Measurements from ENCODE around the gene SLC4A8. TPM values are rescaled to one million over a fixed set of nuclear protein-coding genes. Genes with fewer than 3 reads are reported as not detected.

Gene SLC4A8
- total RNA-seq, 2 donors from 2014 or later: 0.50 to 10.5 TPM

DNA sequence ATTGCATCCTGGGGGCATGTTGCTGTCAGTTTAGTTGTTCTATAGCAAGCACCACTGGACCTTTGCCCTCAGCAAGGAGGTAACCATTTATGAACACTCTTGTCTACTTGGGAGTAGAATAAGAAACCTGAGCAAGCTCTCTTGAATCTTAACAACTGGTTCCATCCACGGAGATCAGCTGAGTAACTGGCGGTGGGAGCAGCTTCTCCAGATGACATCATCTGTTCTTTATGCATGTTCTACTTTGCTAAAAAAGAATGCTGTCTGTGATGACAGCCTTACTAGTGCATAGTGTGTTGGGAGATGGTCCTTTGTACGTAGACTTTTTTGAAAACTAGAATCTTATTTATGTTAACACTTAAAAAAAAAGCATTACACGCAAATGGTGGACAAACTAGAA, 17.7 kb downstream of the SLC4A8 start:
- H3K36me3 ChIP-seq: no peaks in the 10 kb centered on the region
- no peak overlapping the region for H3K4me3 ChIP-seq
- H3K27me3 ChIP-seq (replicated peaks; ENCODE audit: insufficient read depth): no peaks in the 10 kb centered on the region
- no peak overlapping the region for H3K27ac ChIP-seq
- no peaks in the 10 kb centered on the region for H3K9me3 ChIP-seq
- TF ChIP-seq, protein P1, sequence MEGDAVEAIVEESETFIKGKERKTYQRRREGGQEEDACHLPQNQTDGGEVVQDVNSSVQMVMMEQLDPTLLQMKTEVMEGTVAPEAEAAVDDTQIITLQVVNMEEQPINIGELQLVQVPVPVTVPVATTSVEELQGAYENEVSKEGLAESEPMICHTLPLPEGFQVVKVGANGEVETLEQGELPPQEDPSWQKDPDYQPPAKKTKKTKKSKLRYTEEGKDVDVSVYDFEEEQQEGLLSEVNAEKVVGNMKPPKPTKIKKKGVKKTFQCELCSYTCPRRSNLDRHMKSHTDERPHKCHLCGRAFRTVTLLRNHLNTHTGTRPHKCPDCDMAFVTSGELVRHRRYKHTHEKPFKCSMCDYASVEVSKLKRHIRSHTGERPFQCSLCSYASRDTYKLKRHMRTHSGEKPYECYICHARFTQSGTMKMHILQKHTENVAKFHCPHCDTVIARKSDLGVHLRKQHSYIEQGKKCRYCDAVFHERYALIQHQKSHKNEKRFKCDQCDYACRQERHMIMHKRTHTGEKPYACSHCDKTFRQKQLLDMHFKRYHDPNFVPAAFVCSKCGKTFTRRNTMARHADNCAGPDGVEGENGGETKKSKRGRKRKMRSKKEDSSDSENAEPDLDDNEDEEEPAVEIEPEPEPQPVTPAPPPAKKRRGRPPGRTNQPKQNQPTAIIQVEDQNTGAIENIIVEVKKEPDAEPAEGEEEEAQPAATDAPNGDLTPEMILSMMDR (IDR thresholded peaks at IDR 0.05): no peak
- TF ChIP-seq POLR2AphosphoS5 (IDR thresholded peaks at IDR 0.05) (no peak), POLR2A (IDR thresholded peaks at IDR 0.05) (no peak)
- 57% methylated on average over 4 of the region's 4 CpGs for WGBS
- no peak for DNase-seq (ENCODE audit: low spot score)
- intact Hi-C loops (cut with DNase I): no loop called here
- H3K4me1 ChIP-seq (replicated peaks): no peaks in the 10 kb centered on the region

DNA sequence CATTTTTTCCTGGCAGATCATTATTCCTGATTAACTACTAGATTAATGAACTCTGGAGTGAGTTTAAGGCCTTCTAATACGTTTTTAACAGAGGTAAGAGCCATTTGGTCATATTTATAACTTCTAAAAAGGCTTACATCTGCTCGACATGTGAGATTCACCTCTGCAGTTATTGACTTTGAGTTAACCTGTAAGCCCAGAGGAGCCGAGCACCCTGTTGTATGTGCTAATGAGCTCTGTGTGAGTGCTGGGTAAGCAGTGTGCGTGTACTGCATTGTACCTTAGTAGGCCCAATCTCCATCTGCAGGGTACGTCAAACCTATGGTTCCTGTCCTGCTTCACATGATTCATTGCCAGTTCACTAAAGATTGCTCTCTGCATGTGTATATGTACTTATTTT, 18.9 kb downstream of the SLC4A8 start:
- Histone ChIP-seq H3K4me1 (replicated peaks) (no peaks in the 10 kb centered on the region), H3K9me3 (no peaks in the 10 kb centered on the region), H3K4me3 (no peak overlapping the region), H3K27me3 (replicated peaks; ENCODE audit: insufficient read depth) (no peaks in the 10 kb centered on the region), H3K36me3 (no peaks in the 10 kb centered on the region), H3K27ac (no peak overlapping the region)
- WGBS: 88% methylated on average over 5 of the region's 5 CpGs
- no peak for DNase-seq (ENCODE audit: low spot score)
- TF ChIP-seq, protein P1 (IDR thresholded peaks at IDR 0.05): no peak
- TF ChIP-seq POLR2A (IDR thresholded peaks at IDR 0.05): no peak
- TF ChIP-seq POLR2AphosphoS5 (IDR thresholded peaks at IDR 0.05): no peak
- intact Hi-C loops (cut with DNase I): no loop called here

DNA sequence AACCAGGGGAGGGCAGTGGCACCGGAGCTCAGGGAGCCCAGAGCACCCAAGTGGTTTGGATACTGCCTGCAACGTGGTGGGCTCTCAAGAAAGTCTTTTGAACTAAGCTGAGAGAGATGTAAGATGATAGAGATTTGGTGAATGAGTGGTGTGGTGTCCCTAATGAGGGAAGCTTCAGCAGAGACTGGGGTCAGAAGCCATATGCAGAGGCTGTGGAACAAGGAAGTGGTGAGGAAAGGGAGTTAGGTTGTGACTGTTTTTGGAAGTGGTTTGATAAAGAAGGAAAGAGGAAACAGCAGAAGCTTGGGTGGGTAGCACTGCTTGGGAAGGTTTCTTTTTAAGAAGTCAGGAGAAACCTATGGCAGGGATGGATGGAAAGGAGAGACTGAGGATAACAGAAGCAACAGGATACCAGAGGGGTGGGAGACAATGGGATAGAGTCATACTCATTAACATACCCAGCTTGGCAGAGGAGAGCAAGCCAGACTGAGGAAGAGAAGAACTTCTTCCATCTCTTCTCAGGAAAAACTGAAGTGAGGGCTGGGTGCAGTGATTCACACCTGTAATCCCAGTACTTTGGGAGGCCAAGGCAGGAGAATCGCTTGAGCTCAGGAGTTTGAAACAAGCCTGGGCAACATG, 24.1 kb downstream of the SLC4A8 start:
- intact Hi-C loops (cut with DNase I): no loop called here
- Histone ChIP-seq H3K27me3 (replicated peaks; ENCODE audit: insufficient read depth) (no peaks in the 10 kb centered on the region), H3K4me3 (no peak overlapping the region), H3K9me3 (no peaks in the 10 kb centered on the region), H3K36me3 (no peaks in the 10 kb centered on the region), H3K4me1 (replicated peaks) (no peaks in the 10 kb centered on the region), H3K27ac (no peak overlapping the region)
- 86% methylated on average over 3 of the region's 3 CpGs for WGBS
- TF ChIP-seq, protein P1 (IDR thresholded peaks at IDR 0.05): no peak
- no peak for TF ChIP-seq POLR2A (IDR thresholded peaks at IDR 0.05)
- no peak for TF ChIP-seq POLR2AphosphoS5 (IDR thresholded peaks at IDR 0.05)
- DNase-seq (ENCODE audit: low spot score): no peak

DNA sequence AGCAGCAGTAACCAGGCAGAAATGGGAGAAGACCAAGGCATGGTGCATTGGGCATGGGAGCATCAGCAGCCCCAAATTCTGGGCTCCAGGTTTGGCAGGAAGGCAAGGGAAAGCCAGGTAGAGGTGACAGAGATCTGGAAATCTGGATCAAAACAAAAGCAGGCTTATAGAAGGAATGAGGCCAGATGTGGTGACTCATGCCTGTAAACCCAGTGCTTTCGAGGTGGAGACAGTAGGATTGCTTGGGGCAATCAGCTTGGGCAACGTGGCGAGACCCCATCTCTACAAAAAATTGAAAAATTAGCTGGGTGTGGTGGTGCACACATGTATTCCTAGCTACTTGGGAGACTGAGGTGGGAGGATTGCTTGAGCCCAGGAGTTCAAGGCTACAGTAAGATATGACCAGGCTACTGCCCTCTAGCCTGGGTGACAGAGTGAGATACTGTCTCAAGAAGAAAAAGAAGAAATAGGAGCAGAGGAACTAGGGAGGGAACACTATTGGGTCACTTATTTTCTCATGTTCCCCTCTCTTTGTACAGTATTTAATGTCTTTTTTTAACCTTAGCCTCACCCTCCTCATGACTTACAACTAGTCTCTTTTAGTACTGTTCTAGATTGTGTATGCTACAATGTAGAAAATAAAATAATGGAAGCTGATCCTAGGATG, 25.1 kb downstream of the SLC4A8 start:
- Histone ChIP-seq H3K27me3 (replicated peaks; ENCODE audit: insufficient read depth) (no peaks in the 10 kb centered on the region), H3K9me3 (no peaks in the 10 kb centered on the region), H3K4me1 (replicated peaks) (no peaks in the 10 kb centered on the region), H3K36me3 (no peaks in the 10 kb centered on the region), H3K4me3 (no peak overlapping the region), H3K27ac (no peak overlapping the region)
- intact Hi-C loops (cut with DNase I): no loop called here
- WGBS: 37% methylated on average over 3 of the region's 3 CpGs
- DNase-seq (ENCODE audit: low spot score): no peak
- TF ChIP-seq POLR2AphosphoS5 (IDR thresholded peaks at IDR 0.05) (no peak), POLR2A (IDR thresholded peaks at IDR 0.05) (no peak)
- TF ChIP-seq, protein P1 (IDR thresholded peaks at IDR 0.05): no peak

DNA sequence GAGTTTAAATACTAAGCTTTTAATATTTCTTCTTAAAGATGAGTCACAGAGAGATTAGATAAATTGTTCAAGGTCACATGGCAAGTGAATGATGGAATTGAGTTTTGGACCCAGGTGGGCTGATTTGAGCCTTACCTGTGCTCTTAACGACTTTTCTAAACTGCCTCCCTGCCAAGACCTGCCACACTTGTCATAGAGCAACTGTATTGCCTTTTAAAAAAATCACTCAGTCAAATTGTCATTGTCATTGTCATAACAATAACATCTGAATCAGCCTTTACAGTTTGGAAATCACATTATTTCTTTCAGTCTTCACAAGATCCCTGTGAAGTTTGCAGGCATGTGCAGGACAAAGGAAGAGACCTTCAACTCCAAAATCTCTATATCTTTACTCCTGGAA, 25.7 kb downstream of the SLC4A8 start:
- H3K9me3 ChIP-seq: no peaks in the 10 kb centered on the region
- WGBS: 70% methylated on average over 1 of the region's 1 CpG
- DNase-seq (ENCODE audit: low spot score): no peak
- no peak for TF ChIP-seq POLR2AphosphoS5 (IDR thresholded peaks at IDR 0.05)
- TF ChIP-seq, protein P1 (IDR thresholded peaks at IDR 0.05): no peak
- TF ChIP-seq POLR2A (IDR thresholded peaks at IDR 0.05): no peak
- H3K4me3 ChIP-seq: no peak overlapping the region
- H3K27me3 ChIP-seq (replicated peaks; ENCODE audit: insufficient read depth): no peaks in the 10 kb centered on the region
- intact Hi-C loops (cut with DNase I): no loop called here
- no peak overlapping the region for H3K27ac ChIP-seq
- no peaks in the 10 kb centered on the region for H3K4me1 ChIP-seq (replicated peaks)
- no peaks in the 10 kb centered on the region for H3K36me3 ChIP-seq
